HUDEP-2 (cell line): Measurements from ENCODE around the gene PRAF2.
A peak's percentile ranks its signal among the peaks of the same experiment; 100 is the strongest.

ENCODE experiments used
- DNase-seq, 76 experiments: peaks; one replicate each; lab custom pipeline; 2025; ENCODE audit not compliant: unreplicated experiment in 76 of 76; lab: John Stamatoyannopoulos, UW

The PRAF2 gene

GRCh38 chrX:49073601-49074575, at the start of gene PRAF2:
Gene PRAF2, minus strand, starts transcription at chrX:49074002. Its CDS starts 15 bp downstream, at chrX:49073987.
- DNase-seq, result peak in 73 of 76 experiments; percentile 42 to 91 (median 82)

- DNase-seq, result no peak
Observed at GRCh38 chrX:49122499-49122898, 48.7 kb upstream of the PRAF2 start.

GRCh38 chrX:49120091-49120490, 46.3 kb upstream of the PRAF2 start:
- DNase-seq, result peak in 8 of 76 experiments; percentile 0 to 24 (median 10)

GRCh38 chrX:49117581-49117980, 43.8 kb upstream of the PRAF2 start:
- DNase-seq, result peak in 27 of 76 experiments; percentile 1 to 41 (median 11)

- peak in 9 of 76 experiments; percentile 0 to 20 (median 5) for DNase-seq
Observed at GRCh38 chrX:49116716-49117115, 42.9 kb upstream of the PRAF2 start.

GRCh38 chrX:49116076-49116475, 42.3 kb upstream of the PRAF2 start:
- DNase-seq, result no peak

- no peak for DNase-seq
Observed at GRCh38 chrX:49111791-49112190, 38.0 kb upstream of the PRAF2 start.

- DNase-seq, result no peak
Observed at GRCh38 chrX:49110417-49110816, 36.6 kb upstream of the PRAF2 start.

GRCh38 chrX:49108641-49109040, 34.8 kb upstream of the PRAF2 start:
- no peak for DNase-seq

GRCh38 chrX:49106930-49107329, 33.1 kb upstream of the PRAF2 start:
- DNase-seq, result peak in 27 of 76 experiments; percentile 0 to 50 (median 17)

- DNase-seq, result no peak
Observed at GRCh38 chrX:49106296-49106695, 32.5 kb upstream of the PRAF2 start.

- no peak for DNase-seq
Observed at GRCh38 chrX:49103637-49104036, 29.8 kb upstream of the PRAF2 start.

GRCh38 chrX:49102190-49102589, 28.4 kb upstream of the PRAF2 start:
- no peak for DNase-seq

- DNase-seq, result peak in 2 of 76 experiments; percentile 30 to 39
Observed at GRCh38 chrX:49101629-49101984, 27.8 kb upstream of the PRAF2 start.

GRCh38 chrX:49100704-49101628, 27.2 kb upstream of the PRAF2 start:
- peak; percentile 7 to 92 (median 85) for DNase-seq

GRCh38 chrX:49096419-49096818, 22.6 kb upstream of the PRAF2 start:
- no peak for DNase-seq

GRCh38 chrX:49089553-49089952, 15.8 kb upstream of the PRAF2 start:
- DNase-seq, result peak in 3 of 76 experiments; percentile 0 to 8 (median 6)

- DNase-seq, result peak in 1 of 76 experiments; percentile 2
Observed at GRCh38 chrX:49082271-49082871, 8.6 kb upstream of the PRAF2 start.

GRCh38 chrX:49079489-49080428, 6.0 kb upstream of the PRAF2 start, which contains the start of gene WDR45:
Gene WDR45, minus strand, starts transcription at chrX:49079887. Its CDS starts 1,792 bp downstream, at chrX:49078095.
- DNase-seq, result peak in 60 of 76 experiments; percentile 0 to 63 (median 40)
